ENCODE results near the gene NEK11.

Gene NEK11

GRCh38 chr3:131236421-131236820 is 209.7 kb downstream of the NEK11 start:
- H3K4me3 ChIP-seq (ENCODE audit: low read depth, low read length) = no peak overlapping the region
- DNase-seq (ENCODE audit: low read depth) = no peak
- no peak for TF ChIP-seq CTCF (IDR thresholded peaks at IDR 0.05; ENCODE audit: insufficient read depth, low read depth, low read length, missing control alignments)

- no peak overlapping the region for H3K4me3 ChIP-seq (ENCODE audit: low read depth, low read length)
- no peak for TF ChIP-seq CTCF (IDR thresholded peaks at IDR 0.05; ENCODE audit: insufficient read depth, low read depth, low read length, missing control alignments)
- no peak for DNase-seq (ENCODE audit: low read depth)
These were observed 211.8 kb downstream of the NEK11 start for GRCh38 chr3:131238496-131238895.

GRCh38 chr3:131239267-131239666 is 212.6 kb downstream of the NEK11 start:
- H3K4me3 ChIP-seq (ENCODE audit: low read depth, low read length) = no peak overlapping the region
- no peak for DNase-seq (ENCODE audit: low read depth)
- no peak for TF ChIP-seq CTCF (IDR thresholded peaks at IDR 0.05; ENCODE audit: insufficient read depth, low read depth, low read length, missing control alignments)

- H3K4me3 ChIP-seq (ENCODE audit: low read depth, low read length) = no peak overlapping the region
- no peak for DNase-seq (ENCODE audit: low read depth)
- TF ChIP-seq CTCF (IDR thresholded peaks at IDR 0.05; ENCODE audit: insufficient read depth, low read depth, low read length, missing control alignments) = no peak
These were observed 215.5 kb downstream of the NEK11 start for GRCh38 chr3:131242201-131242600.

GRCh38 chr3:131250466-131250865 is 223.8 kb downstream of the NEK11 start:
- DNase-seq (ENCODE audit: low read depth) = no peak
- no peak overlapping the region for H3K4me3 ChIP-seq (ENCODE audit: low read depth, low read length)
- TF ChIP-seq CTCF (IDR thresholded peaks at IDR 0.05; ENCODE audit: insufficient read depth, low read depth, low read length, missing control alignments) = no peak

GRCh38 chr3:131260525-131260924 is 233.8 kb downstream of the NEK11 start:
- no peak for DNase-seq (ENCODE audit: low read depth)
- no peak for TF ChIP-seq CTCF (IDR thresholded peaks at IDR 0.05; ENCODE audit: insufficient read depth, low read depth, low read length, missing control alignments)
- no peak overlapping the region for H3K4me3 ChIP-seq (ENCODE audit: low read depth, low read length)

GRCh38 chr3:131261104-131261503 is 234.4 kb downstream of the NEK11 start:
- H3K4me3 ChIP-seq (ENCODE audit: low read depth, low read length) = no peak overlapping the region
- DNase-seq (ENCODE audit: low read depth) = no peak
- no peak for TF ChIP-seq CTCF (IDR thresholded peaks at IDR 0.05; ENCODE audit: insufficient read depth, low read depth, low read length, missing control alignments)

Measured in GM12865 (cell line).